Measurements from ENCODE around the gene DLGAP4.
A peak's percentile ranks its signal among the peaks of the same experiment; 100 is the strongest.

The DLGAP4 gene

DNA sequence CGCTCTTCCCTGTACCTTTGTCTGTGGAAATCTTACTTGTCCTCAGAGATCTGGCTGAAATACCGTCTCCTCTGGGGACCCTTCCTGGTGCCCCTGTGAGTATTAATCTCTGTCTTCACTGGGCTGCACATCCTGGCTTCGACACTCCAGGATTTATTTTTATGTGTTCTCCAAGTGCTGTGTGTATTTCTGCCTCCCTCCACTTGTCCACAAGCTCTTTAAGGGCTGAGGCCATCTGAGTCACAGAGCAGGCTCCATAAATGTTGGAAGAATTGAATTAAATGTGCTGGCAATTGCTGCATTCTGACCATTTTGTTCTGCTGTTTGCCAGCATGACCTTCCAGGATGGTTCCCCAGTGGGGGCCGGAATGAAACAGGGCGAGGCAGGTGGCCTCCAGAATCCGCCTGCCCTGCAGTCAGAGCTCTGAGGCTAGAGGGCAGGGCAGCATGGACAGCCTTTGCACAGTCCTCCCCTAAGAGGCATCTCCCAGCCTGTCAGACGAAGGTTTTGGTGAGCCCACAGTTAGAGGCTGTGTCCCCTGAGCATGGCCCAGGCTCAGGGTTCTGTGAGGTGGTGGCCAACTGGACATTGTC is 105.8 kb downstream of the DLGAP4 start:
- DNase-seq (ENCODE audit: low spot score): no peak

DNA sequence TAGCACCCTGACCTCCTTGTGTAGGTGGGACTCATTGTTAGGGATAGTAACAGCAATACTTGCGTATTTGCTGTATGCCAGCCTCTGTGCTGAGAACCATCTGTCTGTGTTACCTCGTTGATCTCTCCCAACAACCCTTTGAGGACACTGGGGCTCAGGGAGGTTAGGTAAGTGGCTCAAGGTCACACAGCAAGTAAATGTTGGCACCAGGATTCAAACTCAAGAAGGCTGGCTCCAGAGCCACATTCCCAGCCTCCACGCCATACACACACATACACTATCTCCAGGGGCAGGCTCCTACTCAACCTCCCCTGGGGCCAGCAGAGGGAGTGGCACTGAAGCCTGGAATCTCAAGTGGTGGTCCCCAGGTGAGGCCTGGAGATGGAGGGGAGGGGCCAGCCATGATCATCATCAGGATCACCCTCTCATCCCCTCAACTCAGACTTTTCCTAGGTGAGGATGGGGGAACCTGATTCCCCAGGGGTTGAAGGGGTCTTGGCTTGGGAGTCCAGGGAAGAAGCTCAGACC is 109.4 kb downstream of the DLGAP4 start:
- no peak for DNase-seq (ENCODE audit: low spot score)

DNA sequence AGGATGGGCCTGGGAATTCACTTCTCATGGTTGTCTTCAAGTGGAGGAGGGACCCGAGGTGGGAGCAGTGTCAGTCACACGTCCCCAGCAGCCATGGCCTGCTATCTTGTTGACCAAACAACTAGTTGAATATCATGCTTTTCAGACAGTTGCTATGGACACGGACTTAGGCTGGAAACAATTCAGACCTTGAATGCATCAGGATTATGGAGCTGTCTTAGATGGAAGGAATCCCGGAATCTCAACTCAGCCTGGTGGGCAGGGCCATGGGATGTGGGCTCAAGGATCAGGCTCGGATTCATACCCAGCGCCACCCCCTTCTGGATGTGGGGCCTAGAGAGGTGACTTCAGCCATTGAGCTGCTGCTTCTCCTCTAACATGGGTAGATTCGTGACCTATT is 112.6 kb downstream of the DLGAP4 start:
- DNase-seq (ENCODE audit: low spot score): no peak

DNA sequence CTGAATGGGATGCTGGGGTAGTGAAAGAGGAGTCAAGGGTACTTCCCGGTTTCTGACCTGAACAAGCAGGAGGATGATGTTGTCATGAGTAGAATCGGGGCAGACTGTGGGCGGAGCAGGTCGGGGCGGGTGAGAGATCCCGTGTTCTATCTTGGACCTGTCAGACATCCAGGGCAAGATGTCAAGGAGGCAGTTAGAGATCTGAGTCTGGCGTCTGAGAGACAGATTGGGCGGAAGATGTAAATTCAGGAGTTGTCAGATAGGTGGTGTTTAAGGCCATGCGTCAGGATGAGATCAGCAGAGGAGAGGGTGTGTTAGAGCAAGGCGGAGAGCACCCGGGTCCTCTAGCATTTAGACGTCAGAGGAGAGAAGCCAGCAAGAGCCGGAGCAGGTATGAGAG is 115.5 kb downstream of the DLGAP4 start:
- no peak for DNase-seq (ENCODE audit: low spot score)

DNA sequence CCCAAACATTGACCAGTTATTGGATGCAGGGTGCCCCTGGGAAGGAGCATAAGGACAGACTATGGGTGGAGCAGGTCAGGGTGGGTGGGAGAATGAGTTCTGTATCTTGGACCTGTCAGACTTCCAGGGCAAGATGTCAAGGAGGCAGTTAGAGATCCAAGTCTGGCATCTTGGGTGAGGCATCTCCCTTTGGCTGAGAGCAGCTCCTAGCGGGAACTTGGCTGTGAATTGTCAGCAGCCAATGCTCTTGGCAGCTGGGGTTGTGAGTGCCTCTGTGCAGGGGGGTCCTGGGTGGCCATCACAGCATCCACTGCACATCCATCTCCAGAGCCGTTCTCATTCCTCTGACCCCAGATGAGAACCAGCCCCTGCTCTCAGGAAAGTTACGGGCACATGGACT is 118.2 kb downstream of the DLGAP4 start:
- no peak for DNase-seq (ENCODE audit: low spot score)

DNA sequence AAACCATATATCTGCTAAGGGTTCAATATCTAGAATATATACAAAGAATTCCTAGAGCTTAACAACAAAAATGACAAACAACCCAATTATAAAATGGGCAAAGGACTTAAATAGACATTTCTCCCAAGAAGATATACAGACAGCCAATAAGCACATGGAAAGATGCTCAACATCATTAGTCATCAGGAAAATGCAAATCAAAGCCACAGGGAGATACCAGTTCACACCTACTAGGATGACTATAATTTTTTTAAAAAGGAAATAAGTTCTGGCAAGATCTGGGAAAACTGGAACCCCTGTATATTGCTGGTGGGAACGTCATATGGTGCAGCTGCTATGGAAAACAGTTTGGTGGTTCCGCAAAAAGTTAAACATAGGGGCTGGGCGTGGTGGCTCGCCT is 119.0 kb downstream of the DLGAP4 start:
- DNase-seq (ENCODE audit: low spot score): no peak

DNA sequence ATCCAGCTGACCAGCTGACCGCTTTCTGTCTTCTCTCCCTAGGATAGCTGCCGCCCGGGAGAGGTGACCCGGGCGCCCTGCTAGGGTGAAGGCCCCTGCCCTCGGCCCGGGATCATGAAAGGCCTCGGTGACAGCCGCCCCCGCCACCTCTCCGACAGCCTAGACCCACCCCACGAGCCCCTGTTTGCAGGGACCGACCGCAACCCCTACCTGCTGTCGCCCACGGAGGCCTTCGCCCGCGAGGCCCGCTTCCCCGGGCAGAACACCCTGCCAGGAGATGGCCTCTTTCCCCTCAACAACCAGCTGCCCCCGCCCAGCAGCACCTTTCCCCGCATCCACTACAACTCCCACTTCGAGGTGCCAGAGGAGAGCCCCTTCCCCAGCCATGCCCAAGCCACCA is 125.5 kb downstream of the DLGAP4 start:
- DNase-seq (ENCODE audit: low spot score): no peak

DNA sequence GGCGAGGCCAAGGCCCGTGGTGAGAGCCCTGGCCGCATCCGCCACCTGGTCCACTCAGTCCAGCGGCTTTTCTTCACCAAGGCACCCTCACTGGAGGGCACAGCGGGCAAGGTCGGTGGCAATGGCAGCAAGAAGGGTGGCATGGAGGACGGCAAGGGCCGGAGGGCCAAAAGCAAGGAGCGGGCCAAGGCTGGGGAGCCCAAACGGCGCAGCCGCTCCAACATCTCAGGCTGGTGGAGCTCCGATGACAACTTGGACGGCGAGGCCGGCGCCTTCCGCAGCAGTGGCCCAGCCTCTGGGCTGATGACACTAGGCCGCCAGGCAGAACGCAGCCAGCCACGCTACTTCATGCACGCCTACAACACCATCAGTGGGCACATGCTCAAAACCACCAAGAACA is 126.0 kb downstream of the DLGAP4 start:
- no peak for DNase-seq (ENCODE audit: low spot score)

DNA sequence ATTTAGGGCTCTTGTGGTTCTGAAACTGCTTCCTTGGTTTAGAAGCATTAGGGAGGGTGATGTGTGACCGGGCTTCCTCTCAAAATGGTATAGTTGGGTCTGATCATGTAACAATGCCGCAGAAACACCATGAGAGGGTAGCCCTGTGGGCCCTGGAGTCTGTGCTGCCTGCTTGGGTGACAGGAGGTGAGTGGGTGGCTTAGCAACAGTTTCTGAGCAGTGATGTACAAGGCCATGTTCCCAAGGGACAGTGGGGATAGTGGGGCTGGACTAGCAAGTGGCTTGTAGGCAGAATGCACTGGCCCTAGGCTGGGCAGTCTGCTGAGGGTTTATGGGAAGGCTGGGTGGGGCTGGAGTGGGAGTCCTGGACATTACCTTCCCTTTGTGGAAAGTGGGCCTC is 128.2 kb downstream of the DLGAP4 start:
- no peak for DNase-seq (ENCODE audit: low spot score)

DNA sequence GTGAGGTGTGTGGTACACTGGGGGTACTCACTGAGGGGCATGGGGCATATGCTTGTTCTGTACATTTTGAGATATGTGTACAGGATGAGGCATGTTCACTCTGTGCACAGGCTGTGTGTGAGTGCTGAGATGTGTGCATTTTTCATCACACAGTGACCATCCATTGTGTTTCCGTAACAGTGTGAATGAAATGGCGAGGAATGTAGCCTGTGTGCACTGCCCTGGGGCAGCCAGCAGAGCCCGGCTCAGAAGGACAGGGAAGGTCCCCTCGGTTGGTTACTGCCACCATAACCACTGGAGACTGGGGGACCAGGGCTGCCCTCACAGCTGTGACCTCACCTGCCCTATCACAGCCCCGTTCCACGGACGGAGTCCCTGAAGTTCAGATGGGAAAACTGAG is 129.0 kb downstream of the DLGAP4 start:
- no peak for DNase-seq (ENCODE audit: low spot score)

DNA sequence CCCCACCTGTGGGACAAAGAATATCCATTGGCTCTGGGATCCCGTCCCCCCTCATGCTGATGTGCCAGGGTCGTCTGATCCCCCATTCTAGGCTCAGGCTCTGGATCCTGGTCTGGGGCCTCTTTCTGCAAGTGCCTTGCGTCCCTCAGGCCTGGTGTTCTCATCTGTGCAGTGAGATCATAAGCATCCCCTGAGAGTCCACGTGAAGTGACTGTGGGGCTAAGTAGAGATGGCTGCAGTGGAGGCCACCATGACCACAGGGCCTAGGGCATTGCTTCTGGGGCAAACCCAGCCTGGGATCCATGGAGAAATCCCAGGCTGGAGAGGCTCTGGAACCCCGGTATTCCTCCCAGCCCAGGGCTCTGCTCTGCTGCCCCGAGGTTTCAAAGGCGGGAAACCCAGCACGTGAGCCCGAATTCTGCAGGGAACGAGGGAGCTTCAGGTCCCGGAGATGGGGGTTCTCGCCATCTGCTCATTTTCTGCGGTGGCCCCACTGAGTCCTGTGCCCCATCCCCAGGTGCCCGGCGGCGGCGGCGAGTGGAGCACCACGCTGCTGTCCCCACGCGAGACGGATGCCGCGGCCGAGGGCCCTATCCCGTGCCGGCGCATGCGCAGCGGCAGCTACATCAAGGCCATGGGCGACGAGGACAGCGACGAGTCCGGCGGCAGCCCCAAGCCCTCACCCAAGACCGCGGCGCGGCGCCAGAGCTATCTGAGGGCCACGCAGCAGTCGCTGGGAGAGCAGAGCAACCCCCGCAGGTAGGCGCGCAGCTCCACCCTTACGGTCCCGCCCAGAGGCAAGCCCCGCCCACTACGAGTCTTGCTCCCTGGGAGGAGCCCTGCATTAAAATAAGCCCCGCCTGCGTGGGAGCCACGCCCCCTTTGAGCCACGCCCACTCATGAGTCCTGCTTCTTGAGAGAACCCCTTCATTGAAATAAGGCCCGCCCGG is 129.7 kb downstream of the DLGAP4 start:
- peak; percentile 62 for DNase-seq (ENCODE audit: low spot score)

DNA sequence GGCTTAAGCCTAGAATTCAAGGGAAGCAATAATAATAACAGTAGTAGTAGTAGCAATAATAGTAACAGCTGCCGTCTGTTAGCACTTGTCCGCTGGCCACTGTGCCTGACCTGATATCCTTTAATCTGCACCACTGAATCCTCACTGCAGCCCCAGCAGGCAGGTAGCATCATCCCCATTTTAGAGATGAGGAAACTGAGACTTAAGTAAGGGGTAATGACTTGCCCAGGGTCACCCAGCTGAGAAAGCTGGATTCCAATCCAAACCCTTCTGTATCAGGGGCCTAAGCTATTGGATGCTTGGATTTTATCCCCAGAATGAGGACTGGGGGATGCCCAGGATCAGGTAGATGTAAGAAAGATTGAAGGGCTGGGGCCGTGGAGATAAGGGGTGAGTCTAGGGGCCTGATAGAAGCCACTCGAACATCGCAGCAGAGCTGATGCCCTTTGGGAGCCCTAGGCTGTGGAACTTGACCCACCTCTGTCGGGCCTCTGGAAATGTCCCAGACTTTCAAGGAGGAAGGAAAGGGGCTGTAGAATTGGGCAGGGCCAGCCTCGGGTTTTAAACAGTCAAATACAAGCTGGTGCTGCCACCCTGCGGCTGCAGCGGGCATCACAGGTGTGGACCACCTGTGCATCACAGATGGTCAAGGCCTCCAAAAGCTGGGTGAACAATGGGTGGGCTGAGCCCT is 133.0 kb downstream of the DLGAP4 start:
- peak; percentile 83 for DNase-seq (ENCODE audit: low spot score)

DNA sequence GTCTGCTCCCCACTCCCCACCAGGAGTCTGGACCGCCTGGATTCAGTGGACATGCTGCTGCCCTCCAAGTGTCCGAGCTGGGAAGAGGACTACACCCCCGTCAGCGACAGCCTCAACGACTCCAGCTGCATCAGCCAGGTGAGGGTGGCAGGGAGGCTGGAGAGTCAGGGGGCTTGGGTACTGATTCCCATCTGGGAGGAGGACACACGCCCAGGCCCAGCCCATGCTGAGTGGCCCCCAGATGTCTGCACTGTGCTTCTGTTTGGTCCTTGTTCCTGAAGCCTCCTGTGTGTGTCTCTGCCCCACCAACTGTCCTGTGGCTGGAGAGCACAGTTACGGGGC is 133.6 kb downstream of the DLGAP4 start:
- no peak for DNase-seq (ENCODE audit: low spot score)

DNA sequence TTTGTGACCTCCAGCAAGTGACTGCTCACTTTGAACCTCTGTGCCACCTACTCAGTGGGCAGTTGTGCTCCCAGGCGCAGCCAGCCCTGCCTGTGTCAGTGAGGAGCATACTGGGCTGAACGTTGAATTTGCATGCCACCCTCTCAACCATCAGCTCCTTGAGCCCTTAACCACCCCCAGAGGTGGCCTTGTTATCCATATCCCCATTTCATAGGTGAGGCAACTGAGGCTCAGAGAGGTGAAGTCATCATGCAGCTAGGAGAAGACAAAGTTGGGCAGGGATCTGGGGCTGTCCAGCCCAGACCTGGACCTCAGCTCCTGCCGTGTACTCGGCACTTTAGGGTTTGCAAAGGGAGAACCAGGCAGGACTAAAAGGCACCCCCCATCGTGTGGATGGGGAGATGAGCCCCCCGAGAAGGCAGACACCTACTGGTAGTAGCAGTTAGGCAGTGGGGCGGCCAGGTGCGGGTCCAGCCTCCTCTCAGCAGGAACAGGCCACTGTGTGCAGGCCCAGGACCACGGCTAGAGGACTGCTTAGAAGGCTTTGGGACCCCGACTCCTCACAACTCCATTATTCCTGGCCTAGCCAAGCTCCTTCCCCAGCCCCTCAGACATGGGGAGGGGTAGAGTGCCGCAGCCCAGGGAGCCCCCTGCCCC is 134.4 kb downstream of the DLGAP4 start:
- DNase-seq (ENCODE audit: low spot score): no peak

DNA sequence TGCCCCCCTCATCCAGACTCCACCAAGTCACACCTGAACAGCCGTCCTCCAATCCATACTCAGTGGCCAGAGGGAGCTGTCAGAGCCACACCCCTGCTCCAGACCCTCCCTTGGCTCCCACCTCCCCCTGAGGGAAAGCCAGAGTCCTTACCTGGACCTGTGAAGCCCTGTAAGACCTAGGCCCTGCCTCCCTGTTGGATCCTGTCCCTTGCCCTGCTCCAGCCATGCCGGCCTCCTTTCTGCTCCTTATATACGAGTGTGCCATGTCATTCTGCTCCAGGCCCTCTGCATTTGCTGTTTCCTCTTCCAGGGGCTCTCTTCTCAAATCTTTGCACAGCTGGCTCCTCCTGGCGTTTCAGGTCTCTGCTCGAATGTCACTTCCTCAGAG is 134.9 kb downstream of the DLGAP4 start:
- DNase-seq (ENCODE audit: low spot score): no peak

DNA sequence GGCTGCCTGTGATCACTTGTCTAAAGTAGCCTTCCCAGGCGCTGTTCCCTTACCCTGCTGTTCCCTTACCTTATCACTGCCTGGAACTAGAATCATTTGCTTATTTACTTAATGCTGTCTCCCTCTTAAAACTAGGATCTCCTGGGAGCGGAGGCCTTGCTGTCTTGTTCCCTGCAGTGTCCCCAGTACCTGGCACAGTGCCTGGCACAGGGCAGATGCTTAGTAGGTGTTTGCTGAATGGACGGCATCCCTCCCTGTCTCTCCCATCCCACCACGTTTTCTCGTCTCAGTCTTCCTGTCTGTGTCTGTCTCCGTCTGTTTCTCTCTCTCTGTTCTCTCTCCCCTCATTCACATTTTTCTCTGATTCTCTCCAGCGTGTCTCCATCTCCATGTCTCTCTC is 135.3 kb downstream of the DLGAP4 start:
- DNase-seq (ENCODE audit: low spot score): no peak

DNA sequence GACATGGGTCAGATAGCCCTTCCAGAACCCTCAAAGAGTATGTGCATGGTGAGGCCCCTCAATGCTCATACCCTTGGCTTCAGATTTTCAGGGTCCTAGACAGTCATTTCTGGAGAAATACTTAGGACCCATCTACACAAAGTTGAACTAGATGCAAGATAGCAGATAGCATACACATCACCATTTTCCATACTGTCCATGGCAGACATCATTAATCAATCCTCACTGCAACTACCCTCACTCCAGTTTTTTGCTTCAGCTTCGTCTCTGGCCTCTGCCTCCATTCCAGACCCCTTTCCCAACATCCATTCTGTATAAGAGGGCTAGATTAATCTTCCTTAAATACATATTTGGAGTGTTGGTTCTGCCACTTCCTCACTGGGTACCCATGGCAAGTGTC is 139.7 kb downstream of the DLGAP4 start:
- no peak for DNase-seq (ENCODE audit: low spot score)

DNA sequence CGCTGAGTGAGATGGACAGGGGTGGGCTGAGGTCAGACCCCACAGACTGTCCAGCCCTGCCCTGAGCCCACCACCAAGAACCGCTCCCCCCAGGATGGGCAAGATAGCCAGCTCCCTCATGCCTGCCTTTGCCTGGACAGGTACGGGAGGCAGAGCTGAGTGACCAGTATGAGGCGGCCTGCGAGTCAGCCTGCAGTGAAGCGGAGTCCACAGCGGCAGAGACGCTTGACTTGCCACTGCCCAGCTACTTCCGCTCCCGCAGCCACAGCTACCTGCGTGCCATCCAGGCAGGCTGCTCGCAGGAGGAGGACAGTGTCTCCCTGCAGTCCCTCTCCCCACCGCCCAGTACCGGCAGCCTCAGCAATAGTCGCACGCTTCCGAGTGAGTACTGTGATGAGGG is 140.4 kb downstream of the DLGAP4 start:
- no peak for DNase-seq (ENCODE audit: low spot score)

DNA sequence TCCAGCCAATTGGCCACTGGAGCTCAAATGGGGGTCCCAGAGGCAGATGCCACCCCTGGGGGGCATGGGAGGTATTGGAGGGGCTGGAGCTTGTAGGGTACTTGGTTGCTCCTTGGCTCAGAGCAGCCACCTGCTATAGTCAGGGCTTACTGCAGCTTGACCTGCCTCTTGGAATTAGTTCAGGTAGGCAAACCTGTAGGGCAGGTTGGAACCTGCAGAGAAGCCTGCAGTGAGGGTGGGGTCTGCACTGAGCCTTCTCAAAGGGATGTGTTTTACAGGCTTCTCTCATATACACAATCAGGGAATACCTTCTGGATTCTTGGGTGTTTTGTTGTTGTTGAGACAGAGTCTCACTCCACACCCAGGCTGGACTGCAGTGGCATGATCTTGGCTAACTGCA is 141.0 kb downstream of the DLGAP4 start:
- DNase-seq (ENCODE audit: low spot score): no peak

DNA sequence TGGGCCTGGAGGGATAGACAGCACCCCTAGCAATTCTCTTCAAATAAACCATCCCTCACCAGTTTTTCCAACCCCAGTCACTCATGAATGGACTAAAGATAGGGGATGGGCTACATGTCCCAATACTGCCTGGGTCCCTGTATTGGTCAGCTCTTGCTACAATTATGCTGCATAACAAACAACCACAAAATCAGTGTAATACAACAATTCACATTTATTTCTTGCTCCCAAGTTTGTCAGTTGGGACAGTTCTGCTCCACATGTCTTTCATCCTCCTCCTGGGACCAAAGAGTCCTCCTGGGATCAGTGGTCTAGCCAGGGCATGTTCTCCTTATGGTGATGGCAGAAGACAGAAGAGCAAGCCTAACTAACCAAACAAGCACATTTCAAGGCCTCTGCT is 143.5 kb downstream of the DLGAP4 start:
- DNase-seq (ENCODE audit: low spot score): no peak

DNA sequence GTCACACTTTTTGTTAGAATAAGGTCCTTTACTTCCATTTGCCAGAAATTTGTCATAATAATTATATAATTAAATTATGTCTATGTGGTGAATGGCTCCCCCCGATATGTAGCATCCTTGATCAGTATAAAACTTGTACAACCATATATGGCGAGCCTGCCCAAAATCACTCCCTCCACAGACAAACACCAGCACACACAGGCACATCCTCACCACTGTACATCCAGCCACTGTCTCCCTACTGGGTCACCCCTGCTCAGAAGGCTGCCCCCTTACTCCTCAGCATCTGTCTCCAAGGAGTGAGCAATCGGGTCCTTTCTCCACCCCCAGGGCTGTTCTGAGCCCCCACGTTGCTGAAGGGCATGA is 148.2 kb downstream of the DLGAP4 start:
- DNase-seq (ENCODE audit: low spot score): no peak

DNA sequence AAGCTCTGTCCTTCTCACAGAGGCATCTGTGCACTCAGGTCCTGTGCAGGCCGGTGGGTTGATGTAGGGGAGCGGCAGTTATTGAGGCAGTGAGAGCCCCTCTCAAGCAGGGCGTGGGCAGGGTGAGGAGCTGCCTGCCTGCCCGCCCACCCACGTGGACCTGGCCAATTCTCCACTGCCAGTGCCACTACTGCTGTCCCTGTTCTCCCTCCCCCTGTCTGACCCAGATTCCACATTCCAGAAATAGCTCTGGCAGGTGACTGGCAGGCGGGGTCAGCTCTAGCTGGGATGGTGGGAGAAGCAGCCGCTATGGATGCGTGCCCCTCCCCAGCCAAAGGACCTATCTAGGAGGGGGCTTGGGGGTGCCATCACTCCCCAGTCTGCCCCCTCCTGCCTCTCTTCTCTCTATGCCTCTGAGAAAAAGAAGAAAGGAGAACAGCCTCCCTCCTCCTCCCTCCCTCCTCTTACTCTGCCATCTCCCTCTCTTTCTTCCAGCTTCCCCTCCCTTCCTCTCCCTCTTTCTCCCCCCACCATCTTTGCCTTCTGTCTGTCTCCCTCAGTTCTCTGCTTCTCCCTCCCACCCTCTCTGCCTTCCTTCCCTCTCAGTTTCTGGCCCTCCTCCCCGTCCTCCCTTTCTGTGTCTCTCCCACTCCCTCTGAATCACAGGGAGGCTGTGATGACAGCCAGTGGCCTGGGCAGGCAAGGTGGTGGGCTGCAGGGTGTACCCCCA is 148.7 kb downstream of the DLGAP4 start:
- DNase-seq (ENCODE audit: low spot score): no peak
